GM12892 (cell line): Measurements from ENCODE around the gene RPL13.

Experiments
- POLR2A ChIP-seq: IDR thresholded peaks from 2 replicates; pipeline ENCODE4 v1.6.1; 2011; ENCODE audit warnings: low read depth, low read length, control low read depth
- POLR2AphosphoS5 ChIP-seq: IDR thresholded peaks from 2 replicates; pipeline ENCODE4 v1.6.1; 2011; ENCODE audit warnings: low read depth, low read length, control low read depth

DNA sequence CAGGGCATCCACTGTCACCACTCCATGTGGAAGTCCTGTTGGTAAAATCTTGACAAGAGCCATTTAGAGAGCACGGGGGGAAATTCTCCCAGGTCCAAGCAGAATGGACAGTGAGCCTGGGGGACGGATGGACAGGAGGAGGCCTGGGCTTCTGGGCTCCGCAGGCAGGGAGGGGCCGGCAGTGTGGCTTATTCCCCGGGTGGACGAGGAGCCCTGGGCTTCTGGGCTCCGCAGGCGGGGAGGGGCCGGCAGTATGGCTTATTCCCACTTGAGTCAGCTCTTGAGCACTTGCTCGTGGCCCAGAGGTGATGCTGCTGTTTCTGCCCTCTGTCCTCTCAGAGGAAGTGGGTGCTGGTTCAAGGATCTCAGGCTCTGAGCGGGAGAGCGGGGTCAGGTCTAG lies 22.2 kb upstream of the RPL13 start:
- TF ChIP-seq POLR2A (no peak), POLR2AphosphoS5 (no peak)
